Endodermal cell (in vitro differentiated cells): Measurements from ENCODE around the gene NBAS. TPM values are rescaled to one million over a fixed set of nuclear protein-coding genes. Genes with fewer than 3 reads are reported as not detected.

Source experiments
- DNase-seq: peaks from one replicate; pipeline ENCODE4 v3.0.0-alpha.2; 2017
- H3K27ac ChIP-seq: 2 replicates; pipeline ENCODE4 v1.5.1; 2013; ENCODE audit warnings: mild to moderate bottlenecking, low read depth, low read length, moderate library complexity
- H3K27me3 ChIP-seq: 2 replicates; pipeline ENCODE4 v1.6.1; 2013; ENCODE audit warnings: mild to moderate bottlenecking, low read length, moderate library complexity; ENCODE audit not compliant: insufficient read depth, control insufficient read depth, poor library complexity, severe bottlenecking
- H3K36me3 ChIP-seq: 2 replicates; pipeline ENCODE4 v1.7.0; 2013; ENCODE audit warnings: mild to moderate bottlenecking, low read length, moderate library complexity; ENCODE audit not compliant: control insufficient read depth, insufficient read depth
- H3K4me1 ChIP-seq: one replicate; pipeline ENCODE4 v1.7.0; 2013; ENCODE audit warnings: low read length; ENCODE audit not compliant: control insufficient read depth, insufficient read depth
- H3K4me3 ChIP-seq: 2 replicates; pipeline ENCODE4 v1.5.1; 2013; ENCODE audit warnings: mild to moderate bottlenecking, low read length, moderate library complexity
- H3K9ac ChIP-seq: 2 replicates; pipeline ENCODE4 v1.6.1; 2013; ENCODE audit warnings: mild to moderate bottlenecking, low read length, moderate library complexity; ENCODE audit not compliant: poor library complexity, severe bottlenecking; ENCODE audit errors: extremely low read depth
- H3K9me3 ChIP-seq: 2 replicates; pipeline ENCODE4 v1.6.1; 2013; ENCODE audit warnings: mild to moderate bottlenecking, low read length, moderate library complexity; ENCODE audit not compliant: control insufficient read depth
- H3K27ac Mint-ChIP-seq: 2 replicates; pipeline ENCODE4 v1.8.0; 2020; ENCODE audit warnings: mixed read lengths
- H3K27me3 Mint-ChIP-seq: 2 replicates; pipeline ENCODE4 v1.8.0; 2021; ENCODE audit warnings: mild to moderate bottlenecking, mixed read lengths; ENCODE audit not compliant: insufficient read depth
- H3K36me3 Mint-ChIP-seq: 2 replicates; pipeline ENCODE4 v1.8.0; 2020; ENCODE audit warnings: low read depth, mixed read lengths
- H3K4me1 Mint-ChIP-seq: 2 replicates; pipeline ENCODE4 v1.8.0; 2020; ENCODE audit warnings: mixed read lengths
- H3K4me3 Mint-ChIP-seq: 2 replicates; pipeline ENCODE4 v1.8.0; 2020; ENCODE audit warnings: mild to moderate bottlenecking, moderate library complexity, mixed read lengths
- H3K9me3 Mint-ChIP-seq: 2 replicates; pipeline ENCODE4 v1.8.0; 2020; ENCODE audit warnings: mild to moderate bottlenecking, mixed read lengths
- WGBS, 2 experiments: methylation state at CpG; one replicate each; pipeline versions ENCODE4 v1.1.5 to v1.1.7; 2013; ENCODE audit warnings: missing lambda C conversion rate in 2 of 2, mixed read lengths in 1 of 2; ENCODE audit not compliant: insufficient coverage in 1 of 2, insufficient read length in 1 of 2; 5-methylcytosine and 5-hydroxymethylcytosine counted together
- total RNA-seq, 2 donors: library from RNA; stranded (reverse); fragmentation: NEBNext Ultra II Directional in 1 of 2; extraction: Animal tissue kit (Norgen Biotek cat#: 25700) in 1 of 2; gene quantifications; 2 replicates in 1 of 2; 3 replicates in 1 of 2; pipeline ENCODE4 v1.2.1, GENCODE V29; 2021
- TF ChIP-seq, protein P1 (sequence below): fragments of 200-600 bp; sonication (generic); conservative IDR thresholded peaks from 2 replicates; pipeline ENCODE4 v1.5.0; 2021; ENCODE audit warnings: antibody characterized with exemption, mild to moderate bottlenecking

NBAS gene
- total RNA-seq, 2 donors from 2014 or later, result 47.4 to 54.7 TPM

DNA sequence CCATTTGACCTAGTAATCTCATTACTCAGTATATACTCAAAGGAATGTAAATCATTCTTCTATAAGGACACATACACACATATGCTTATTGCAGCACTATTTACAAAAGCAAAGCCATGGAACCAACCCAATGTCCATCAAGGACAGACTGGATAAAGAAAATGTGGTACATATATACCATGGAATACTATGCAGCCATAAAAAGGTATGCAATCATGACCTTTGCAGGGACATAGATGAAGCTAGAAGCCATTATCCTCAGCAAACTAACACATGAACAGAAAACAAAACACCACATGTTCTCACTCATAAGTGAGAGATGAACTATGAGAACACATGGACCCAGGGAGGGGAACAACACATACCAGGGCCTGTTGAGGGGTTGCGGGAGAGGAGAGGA is 214.5 kb downstream of the NBAS start:
- Mint-ChIP-seq H3K27ac (no peak overlapping the region), H3K36me3 (peaks cover 24% of the 10 kb centered on the region), H3K4me3 (no peak overlapping the region), H3K27me3 (no peaks in the 10 kb centered on the region), H3K9me3 (peaks cover 15% of the 10 kb centered on the region), H3K4me1 (peaks cover 4% of the 10 kb centered on the region)
- TF ChIP-seq, protein P1, sequence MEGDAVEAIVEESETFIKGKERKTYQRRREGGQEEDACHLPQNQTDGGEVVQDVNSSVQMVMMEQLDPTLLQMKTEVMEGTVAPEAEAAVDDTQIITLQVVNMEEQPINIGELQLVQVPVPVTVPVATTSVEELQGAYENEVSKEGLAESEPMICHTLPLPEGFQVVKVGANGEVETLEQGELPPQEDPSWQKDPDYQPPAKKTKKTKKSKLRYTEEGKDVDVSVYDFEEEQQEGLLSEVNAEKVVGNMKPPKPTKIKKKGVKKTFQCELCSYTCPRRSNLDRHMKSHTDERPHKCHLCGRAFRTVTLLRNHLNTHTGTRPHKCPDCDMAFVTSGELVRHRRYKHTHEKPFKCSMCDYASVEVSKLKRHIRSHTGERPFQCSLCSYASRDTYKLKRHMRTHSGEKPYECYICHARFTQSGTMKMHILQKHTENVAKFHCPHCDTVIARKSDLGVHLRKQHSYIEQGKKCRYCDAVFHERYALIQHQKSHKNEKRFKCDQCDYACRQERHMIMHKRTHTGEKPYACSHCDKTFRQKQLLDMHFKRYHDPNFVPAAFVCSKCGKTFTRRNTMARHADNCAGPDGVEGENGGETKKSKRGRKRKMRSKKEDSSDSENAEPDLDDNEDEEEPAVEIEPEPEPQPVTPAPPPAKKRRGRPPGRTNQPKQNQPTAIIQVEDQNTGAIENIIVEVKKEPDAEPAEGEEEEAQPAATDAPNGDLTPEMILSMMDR, result no peak
- H3K27ac ChIP-seq, result no peak overlapping the region
- H3K9ac ChIP-seq, result no peak overlapping the region
- DNase-seq, result no peak
- WGBS, 2 experiments, result 80 to 100% methylated on average over 1 of the region's 1 CpG
- H3K4me1 ChIP-seq, result no peaks in the 10 kb centered on the region
- H3K9me3 ChIP-seq, result peaks cover 4% of the 10 kb centered on the region
- no peaks in the 10 kb centered on the region for H3K36me3 ChIP-seq
- H3K4me3 ChIP-seq, result no peak overlapping the region
- no peaks in the 10 kb centered on the region for H3K27me3 ChIP-seq

DNA sequence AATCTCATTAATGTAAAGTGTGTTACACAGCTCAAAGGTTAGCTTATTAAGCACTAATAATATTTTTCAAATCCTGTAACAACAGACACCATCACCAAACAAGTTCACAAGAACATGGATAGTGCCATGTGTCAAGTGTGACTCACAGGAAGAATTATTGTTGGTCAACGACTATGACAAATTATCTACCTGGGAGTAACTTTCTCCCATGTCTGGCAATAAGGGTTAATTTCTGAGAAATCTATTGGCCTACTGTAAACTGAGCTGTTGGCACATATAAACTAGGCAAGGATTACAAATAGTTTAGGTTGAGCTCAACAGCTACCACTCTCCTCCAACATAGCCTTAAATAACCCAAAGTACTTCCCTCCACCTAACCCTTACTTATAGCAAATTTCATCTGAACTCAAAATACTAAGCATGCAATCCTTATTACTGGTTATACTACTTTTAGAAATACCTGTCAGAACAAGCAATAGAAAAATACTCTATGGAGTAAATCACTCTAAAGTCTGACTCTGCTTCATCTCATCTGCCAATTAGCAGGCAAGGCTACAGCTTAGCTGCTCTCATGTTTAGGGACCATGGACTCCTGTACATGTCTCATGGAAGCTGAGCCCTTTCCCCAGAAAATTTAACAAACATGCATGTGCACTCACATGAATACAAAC is 223.0 kb downstream of the NBAS start:
- H3K4me1 Mint-ChIP-seq, result no peaks in the 10 kb centered on the region
- no peaks in the 10 kb centered on the region for H3K9me3 Mint-ChIP-seq
- WGBS, 2 experiments, result 73 to 100% methylated on average over 1 of the region's 1 CpG

DNA sequence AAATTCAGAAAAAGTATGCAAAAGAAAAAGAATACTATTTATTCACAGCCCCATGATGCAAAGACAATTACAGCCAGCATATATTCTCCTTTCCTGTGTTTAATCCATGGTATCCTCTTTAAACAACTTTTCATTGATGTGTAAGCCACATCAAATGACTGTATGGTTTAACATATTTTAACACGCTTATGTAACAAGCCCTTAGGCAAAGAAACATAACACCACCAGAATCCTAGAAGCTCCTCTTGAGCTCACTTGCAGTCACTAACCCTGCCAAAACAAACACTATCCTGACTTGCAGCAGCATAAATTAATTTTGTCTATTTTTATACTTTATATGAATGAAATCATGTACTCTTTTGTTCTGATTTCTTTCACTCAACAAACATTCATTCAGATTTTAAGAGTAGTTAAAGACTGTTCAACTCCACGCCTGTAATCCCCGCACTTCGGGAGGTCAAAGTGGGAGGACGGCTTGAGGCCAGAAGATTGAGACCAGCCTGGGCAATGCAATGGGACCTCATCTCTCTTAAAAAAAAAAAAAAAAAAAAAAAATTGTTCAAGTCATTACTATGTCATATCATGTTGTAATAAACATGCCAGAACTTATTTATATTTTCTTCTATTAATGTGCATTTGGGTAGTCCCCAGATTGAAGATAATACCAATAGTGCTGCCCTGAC is 226.3 kb downstream of the NBAS start:
- no peak overlapping the region for H3K4me3 ChIP-seq
- Mint-ChIP-seq H3K27ac (no peak overlapping the region), H3K36me3 (no peaks in the 10 kb centered on the region), H3K4me1 (no peaks in the 10 kb centered on the region), H3K4me3 (no peak overlapping the region), H3K27me3 (no peaks in the 10 kb centered on the region), H3K9me3 (no peaks in the 10 kb centered on the region)
- H3K27me3 ChIP-seq, result no peaks in the 10 kb centered on the region
- TF ChIP-seq, protein P1, result no peak
- 94 to 100% methylated on average over 1 to 5 of the region's 5 CpGs for WGBS, 2 experiments
- H3K36me3 ChIP-seq, result no peaks in the 10 kb centered on the region
- no peak overlapping the region for H3K9ac ChIP-seq
- H3K4me1 ChIP-seq, result no peaks in the 10 kb centered on the region
- H3K27ac ChIP-seq, result no peak overlapping the region
- no peak for DNase-seq
- H3K9me3 ChIP-seq, result no peaks in the 10 kb centered on the region

More for the DNA sequence above, 223.0 kb downstream of the NBAS start:
- Histone ChIP-seq H3K36me3 (no peaks in the 10 kb centered on the region), H3K9ac (no peak overlapping the region), H3K4me3 (no peak overlapping the region), H3K9me3 (no peaks in the 10 kb centered on the region), H3K4me1 (no peaks in the 10 kb centered on the region), H3K27me3 (no peaks in the 10 kb centered on the region), H3K27ac (no peak overlapping the region)
- TF ChIP-seq, protein P1, result no peak
- no peak overlapping the region for H3K4me3 Mint-ChIP-seq
- DNase-seq, result no peak
- no peak overlapping the region for H3K27ac Mint-ChIP-seq
- no peaks in the 10 kb centered on the region for H3K36me3 Mint-ChIP-seq
- no peaks in the 10 kb centered on the region for H3K27me3 Mint-ChIP-seq
